ENCODE results near the gene PREB.

Gene PREB

GRCh38 chr2:27083410-27084296 is 50.8 kb downstream of the PREB start:
- TF ChIP-seq CTCF (IDR thresholded peaks at IDR 0.05; ENCODE audit: low read depth, low read length, missing control alignments) = no peak
- H3K4me3 ChIP-seq (ENCODE audit: low read depth, low read length) = no peak overlapping the region
- no peak for DNase-seq (ENCODE audit: low read depth)
- in situ Hi-C loops (cut with HindIII; ENCODE audit: low sequenced_read_pairs) = no loop called here

GRCh38 chr2:27082773-27083409 is 51.5 kb downstream of the PREB start:
- no peak overlapping the region for H3K4me3 ChIP-seq (ENCODE audit: low read depth, low read length)
- DNase-seq (ENCODE audit: low read depth) = no peak
- TF ChIP-seq CTCF (IDR thresholded peaks at IDR 0.05; ENCODE audit: low read depth, low read length, missing control alignments) = no peak
- in situ Hi-C loops (cut with HindIII; ENCODE audit: low sequenced_read_pairs) = no loop called here

- no peak overlapping the region for H3K4me3 ChIP-seq (ENCODE audit: low read depth, low read length)
- no peak for TF ChIP-seq CTCF (IDR thresholded peaks at IDR 0.05; ENCODE audit: low read depth, low read length, missing control alignments)
- in situ Hi-C loops (cut with HindIII; ENCODE audit: low sequenced_read_pairs) = no loop called here
Observed at GRCh38 chr2:27081984-27082772, 52.3 kb downstream of the PREB start.

More at GRCh38 chr2:27081984-27082772, 52.3 kb downstream of the PREB start:
- DNase-seq (ENCODE audit: low read depth) = no peak
